Peyer's patch (tissue), 4 donors: ENCODE measurements around the gene ARHGAP20.
"Not testable (repeated sequence)": the region's sequence is repeated elsewhere in the genome, so short reads cannot be mapped to it uniquely, and the experiment has no call there.

Experiments used
- POLR2A ChIP-seq, 2 donors: fragments of 450-650 bp; IDR thresholded peaks; one replicate each; pipeline ENCODE4 v1.5.1; 2017; ENCODE audit warnings: antibody characterized with exemption in 2 of 2, mild to moderate bottlenecking in 2 of 2, moderate library complexity in 2 of 2
- TF ChIP-seq, protein P1 (sequence below), 6 experiments: fragments of 450-650 bp in 4 of 6; fragments of 200-600 bp in 2 of 6; sonication (generic) in 1 of 6; IDR thresholded peaks; one replicate each; pipeline ENCODE4 v1.5.1; 2017 to 2019; ENCODE audit warnings: antibody characterized with exemption in 6 of 6, mild to moderate bottlenecking in 3 of 6, moderate library complexity in 1 of 6

DNA sequence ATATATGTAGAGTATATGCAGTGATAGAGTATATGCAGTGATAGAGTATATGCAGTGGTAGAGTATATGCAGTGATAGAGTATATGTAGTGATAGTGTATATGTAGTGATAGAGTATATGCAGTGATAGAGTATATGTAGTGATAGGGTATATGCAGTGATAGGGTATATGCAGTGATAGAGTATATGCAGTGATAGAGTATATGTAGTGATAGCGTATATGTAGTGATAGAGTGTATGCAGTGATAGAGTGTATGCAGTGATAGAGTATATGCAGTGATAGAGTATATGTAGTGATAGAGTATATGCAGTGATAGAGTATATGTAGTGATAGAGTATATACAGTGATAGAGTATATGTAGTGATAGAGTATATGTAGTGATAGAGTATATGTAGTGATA, 92.9 kb downstream of the ARHGAP20 start:
- TF ChIP-seq POLR2A (IDR thresholded peaks at IDR 0.05) = not testable (repeated sequence)
- TF ChIP-seq, protein P1, sequence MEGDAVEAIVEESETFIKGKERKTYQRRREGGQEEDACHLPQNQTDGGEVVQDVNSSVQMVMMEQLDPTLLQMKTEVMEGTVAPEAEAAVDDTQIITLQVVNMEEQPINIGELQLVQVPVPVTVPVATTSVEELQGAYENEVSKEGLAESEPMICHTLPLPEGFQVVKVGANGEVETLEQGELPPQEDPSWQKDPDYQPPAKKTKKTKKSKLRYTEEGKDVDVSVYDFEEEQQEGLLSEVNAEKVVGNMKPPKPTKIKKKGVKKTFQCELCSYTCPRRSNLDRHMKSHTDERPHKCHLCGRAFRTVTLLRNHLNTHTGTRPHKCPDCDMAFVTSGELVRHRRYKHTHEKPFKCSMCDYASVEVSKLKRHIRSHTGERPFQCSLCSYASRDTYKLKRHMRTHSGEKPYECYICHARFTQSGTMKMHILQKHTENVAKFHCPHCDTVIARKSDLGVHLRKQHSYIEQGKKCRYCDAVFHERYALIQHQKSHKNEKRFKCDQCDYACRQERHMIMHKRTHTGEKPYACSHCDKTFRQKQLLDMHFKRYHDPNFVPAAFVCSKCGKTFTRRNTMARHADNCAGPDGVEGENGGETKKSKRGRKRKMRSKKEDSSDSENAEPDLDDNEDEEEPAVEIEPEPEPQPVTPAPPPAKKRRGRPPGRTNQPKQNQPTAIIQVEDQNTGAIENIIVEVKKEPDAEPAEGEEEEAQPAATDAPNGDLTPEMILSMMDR (IDR thresholded peaks at IDR 0.05) = not testable (repeated sequence)
